Neural crest cell (in vitro differentiated cells): ENCODE results near the gene KPNA2. TPM values are rescaled to one million over a fixed set of nuclear protein-coding genes. Genes with fewer than 3 reads are reported as not detected.
"Not testable (repeated sequence)": the region's sequence is repeated elsewhere in the genome, so short reads cannot be mapped to it uniquely, and the experiment has no call there.

Experiments used
- DNase-seq: peaks from one replicate; pipeline ENCODE4 v3.0.0; 2021; ENCODE audit warnings: low read depth, mixed read lengths, low spot score
- H3K27ac Mint-ChIP-seq: one replicate; pipeline ENCODE4 v1.8.0; 2021; ENCODE audit warnings: mild to moderate bottlenecking, mixed read lengths; ENCODE audit not compliant: unreplicated experiment
- H3K27me3 Mint-ChIP-seq: 2 replicates; pipeline ENCODE4 v1.8.0; 2021; ENCODE audit warnings: low read depth, mild to moderate bottlenecking, mixed read lengths
- H3K36me3 Mint-ChIP-seq: 2 replicates; pipeline ENCODE4 v1.8.0; 2021; ENCODE audit warnings: low read depth, mild to moderate bottlenecking, mixed read lengths
- H3K4me1 Mint-ChIP-seq: 2 replicates; pipeline ENCODE4 v1.8.0; 2021; ENCODE audit warnings: mixed read lengths
- H3K4me3 Mint-ChIP-seq: one replicate; pipeline ENCODE4 v1.8.0; 2021; ENCODE audit warnings: mild to moderate bottlenecking, mixed read lengths
- H3K9me3 Mint-ChIP-seq: 2 replicates; pipeline ENCODE4 v1.8.0; 2021; ENCODE audit warnings: mixed read lengths
- total RNA-seq: library from RNA; stranded (reverse); gene quantifications from 2 replicates; pipeline ENCODE4 v1.2.1, GENCODE V29; 2021
- TF ChIP-seq, protein P1 (sequence below): fragments of 200-600 bp; sonication (generic); conservative IDR thresholded peaks from 2 replicates; pipeline ENCODE4 v1.5.0; 2021; ENCODE audit warnings: antibody characterized with exemption, mild to moderate bottlenecking

The KPNA2 gene
- total RNA-seq, 1 donor from 2014 or later = 376 TPM

DNA sequence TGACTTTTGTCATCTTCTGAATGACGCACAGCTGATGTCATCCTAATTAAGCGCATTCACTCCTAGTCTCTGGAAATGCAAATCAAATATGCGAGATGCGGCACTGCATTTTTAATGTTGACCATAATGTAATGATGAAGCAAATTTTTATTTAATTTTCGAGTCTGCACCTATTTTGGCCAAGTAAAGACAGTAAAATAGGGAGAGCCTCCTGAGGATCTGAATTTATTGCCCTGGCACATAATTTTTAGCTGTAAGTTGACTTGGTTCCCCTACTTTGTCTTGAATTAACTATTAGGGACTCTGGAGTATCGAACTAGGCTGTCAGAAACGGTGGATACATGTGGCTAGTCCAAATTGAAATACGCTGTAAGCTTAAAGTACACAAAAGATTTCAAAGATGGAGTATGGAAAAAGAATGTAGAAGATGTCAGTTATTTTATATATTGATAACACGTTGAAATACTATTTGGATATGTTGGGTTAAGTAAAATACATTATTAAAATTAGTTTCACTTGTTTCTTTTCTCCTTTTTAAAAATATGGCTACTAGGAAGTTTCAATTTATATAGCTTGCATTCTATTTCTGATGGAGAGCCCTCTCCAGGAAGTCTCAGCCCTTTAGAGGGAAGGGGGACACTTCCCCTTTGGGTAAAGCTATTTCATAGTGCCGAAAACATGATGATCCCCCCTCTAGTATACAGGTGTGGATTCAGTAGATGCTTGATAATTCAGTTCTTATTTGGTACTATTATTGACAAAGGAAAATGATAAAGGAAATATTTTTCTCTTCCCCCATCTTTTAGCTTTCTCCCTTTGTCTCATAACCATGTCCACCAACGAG, 991 bp downstream of the KPNA2 start:
- Mint-ChIP-seq H3K36me3 (peaks cover 15% of the 10 kb centered on the region), H3K27ac (peak overlapping the region; percentile 100), H3K4me3 (peak overlapping the region; percentile 99), H3K9me3 (no peaks in the 10 kb centered on the region), H3K27me3 (peaks cover 4% of the 10 kb centered on the region), H3K4me1 (peaks cover 46% of the 10 kb centered on the region)
- DNase-seq = no peak
- TF ChIP-seq, protein P1, sequence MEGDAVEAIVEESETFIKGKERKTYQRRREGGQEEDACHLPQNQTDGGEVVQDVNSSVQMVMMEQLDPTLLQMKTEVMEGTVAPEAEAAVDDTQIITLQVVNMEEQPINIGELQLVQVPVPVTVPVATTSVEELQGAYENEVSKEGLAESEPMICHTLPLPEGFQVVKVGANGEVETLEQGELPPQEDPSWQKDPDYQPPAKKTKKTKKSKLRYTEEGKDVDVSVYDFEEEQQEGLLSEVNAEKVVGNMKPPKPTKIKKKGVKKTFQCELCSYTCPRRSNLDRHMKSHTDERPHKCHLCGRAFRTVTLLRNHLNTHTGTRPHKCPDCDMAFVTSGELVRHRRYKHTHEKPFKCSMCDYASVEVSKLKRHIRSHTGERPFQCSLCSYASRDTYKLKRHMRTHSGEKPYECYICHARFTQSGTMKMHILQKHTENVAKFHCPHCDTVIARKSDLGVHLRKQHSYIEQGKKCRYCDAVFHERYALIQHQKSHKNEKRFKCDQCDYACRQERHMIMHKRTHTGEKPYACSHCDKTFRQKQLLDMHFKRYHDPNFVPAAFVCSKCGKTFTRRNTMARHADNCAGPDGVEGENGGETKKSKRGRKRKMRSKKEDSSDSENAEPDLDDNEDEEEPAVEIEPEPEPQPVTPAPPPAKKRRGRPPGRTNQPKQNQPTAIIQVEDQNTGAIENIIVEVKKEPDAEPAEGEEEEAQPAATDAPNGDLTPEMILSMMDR = no peak

DNA sequence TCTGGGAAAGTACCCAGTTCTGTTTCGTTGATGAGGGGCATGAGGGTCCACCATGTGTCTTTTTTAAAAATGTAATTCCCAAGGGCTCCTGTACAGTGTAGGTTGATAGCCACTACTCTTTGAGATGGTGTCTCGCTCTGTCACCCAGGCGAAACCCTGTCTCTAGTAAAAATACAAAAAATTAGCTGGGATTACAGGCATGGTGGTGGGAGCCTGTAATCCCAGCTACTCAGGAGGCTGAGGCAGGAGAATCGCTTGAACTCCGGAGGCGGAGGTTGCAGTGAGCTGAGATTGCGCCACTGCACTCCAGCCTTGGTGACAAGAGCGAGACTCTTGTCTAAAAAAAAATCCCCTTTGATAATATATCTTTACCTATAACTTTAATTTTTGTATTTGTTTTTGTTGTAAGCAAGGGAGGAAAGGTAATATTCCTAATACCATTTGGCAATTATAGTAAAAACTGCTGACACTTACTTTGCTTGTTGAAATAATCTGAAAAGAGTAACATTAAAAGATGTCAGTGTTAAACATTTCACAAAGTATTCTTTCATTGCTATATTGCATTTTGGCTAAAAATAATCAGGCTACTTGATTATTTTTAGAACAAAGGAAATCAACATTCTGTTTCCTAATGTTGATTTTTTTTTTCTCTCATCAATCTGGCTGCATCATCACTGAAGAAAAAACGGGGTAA, 11.8 kb downstream of the KPNA2 start:
- peaks cover 34% of the 10 kb centered on the region for H3K36me3 Mint-ChIP-seq
- no peak overlapping the region for H3K27ac Mint-ChIP-seq

DNA sequence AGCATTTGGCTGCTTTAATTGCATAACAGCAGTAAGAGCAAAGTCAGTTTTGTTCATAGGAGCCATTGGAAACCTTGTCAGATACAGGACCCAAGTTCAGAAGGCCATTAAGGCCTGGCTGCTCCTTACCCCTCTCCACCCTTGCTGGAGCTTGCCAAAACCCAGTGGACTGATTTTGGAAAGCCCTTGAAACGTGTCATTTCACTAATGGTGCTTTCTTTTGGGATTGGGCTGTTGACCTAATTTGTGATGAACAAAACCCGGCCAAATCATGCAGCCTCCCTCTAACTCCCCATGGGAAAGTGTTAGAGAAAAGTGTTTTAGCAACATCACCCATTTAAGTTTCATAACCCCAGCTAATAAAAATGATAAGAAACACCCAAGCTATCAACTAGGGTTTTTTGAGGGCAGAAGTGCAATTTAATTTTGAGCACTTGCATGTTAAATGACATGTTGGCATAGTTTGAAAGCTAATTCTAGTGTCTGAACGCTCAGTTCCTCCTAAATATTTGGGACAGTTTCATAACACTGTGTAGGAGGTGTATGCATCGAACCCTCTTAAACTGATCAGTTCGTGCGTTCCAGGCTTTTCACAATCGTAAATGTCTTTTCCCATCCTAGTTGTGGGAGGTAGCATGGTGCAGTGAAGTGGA, 12.5 kb downstream of the KPNA2 start:
- not testable (repeated sequence) for H3K4me1 Mint-ChIP-seq, H3K27me3 Mint-ChIP-seq, H3K4me3 Mint-ChIP-seq, DNase-seq, H3K9me3 Mint-ChIP-seq
- Mint-ChIP-seq H3K36me3 (peaks cover 34% of the 10 kb centered on the region), H3K27ac (peak overlapping the region; percentile 37)

More for the DNA sequence above, 11.8 kb downstream of the KPNA2 start:
- TF ChIP-seq, protein P1 = no peak
- Mint-ChIP-seq H3K4me3 (no peak overlapping the region), H3K4me1 (peaks cover 4% of the 10 kb centered on the region), H3K27me3 (no peaks in the 10 kb centered on the region), H3K9me3 (no peaks in the 10 kb centered on the region)
- DNase-seq = no peak

DNA sequence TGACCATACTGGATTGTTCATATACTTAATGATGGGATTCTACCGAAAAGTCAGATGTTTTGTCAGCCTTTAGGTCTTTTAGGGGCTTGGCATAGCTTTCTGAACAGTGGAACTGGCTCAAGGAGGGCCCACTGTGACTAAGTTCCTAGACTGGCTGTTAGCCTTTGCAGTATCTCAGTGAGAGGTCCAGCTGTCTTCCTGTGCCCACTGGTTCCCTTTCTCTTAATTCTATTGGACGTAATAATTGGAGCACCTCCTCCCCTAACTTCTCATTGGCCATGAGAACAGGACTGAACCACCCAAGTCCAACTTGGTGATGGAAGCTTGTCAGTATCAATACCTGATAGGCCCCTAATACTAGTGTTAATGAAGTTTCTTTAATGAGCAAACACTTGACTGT, 13.5 kb downstream of the KPNA2 start:
- no peak overlapping the region for H3K27ac Mint-ChIP-seq
- H3K36me3 Mint-ChIP-seq = peaks cover 28% of the 10 kb centered on the region
- TF ChIP-seq, protein P1 = no peak
- no peaks in the 10 kb centered on the region for H3K4me1 Mint-ChIP-seq
- H3K4me3 Mint-ChIP-seq = no peak overlapping the region
- no peaks in the 10 kb centered on the region for H3K27me3 Mint-ChIP-seq
- H3K9me3 Mint-ChIP-seq = no peaks in the 10 kb centered on the region
- no peak for DNase-seq

DNA sequence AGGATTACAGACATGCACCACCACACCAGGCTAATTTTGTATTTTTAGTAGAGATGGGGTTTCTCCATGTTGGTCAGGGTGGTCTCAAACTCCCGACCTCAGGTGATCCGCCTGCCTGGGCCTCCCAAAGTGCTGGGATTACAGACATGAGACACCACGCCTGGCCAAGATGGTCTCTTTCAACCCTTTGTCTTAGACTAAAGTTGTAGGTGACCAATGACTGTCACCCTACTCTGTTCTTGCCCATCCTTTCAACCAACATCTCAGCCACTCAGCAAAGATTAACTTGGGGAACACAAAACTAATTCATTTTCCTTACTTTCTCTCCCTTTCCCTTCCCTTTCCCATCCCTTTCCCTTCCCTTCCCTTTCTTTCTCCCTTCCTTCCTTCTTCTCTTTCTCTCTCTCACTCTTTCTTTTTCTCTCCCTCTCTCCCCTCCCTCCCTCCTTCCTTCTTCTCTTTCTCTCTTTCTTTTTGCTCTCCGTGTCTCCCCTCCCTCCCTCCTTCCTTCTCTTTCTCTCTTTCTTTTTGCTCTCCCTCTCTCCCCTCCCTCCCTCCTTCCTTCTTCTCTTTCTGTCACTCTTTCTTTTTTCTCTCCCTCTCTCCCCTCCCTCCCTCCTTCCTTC, 14.4 kb downstream of the KPNA2 start:
- DNase-seq, H3K4me3 Mint-ChIP-seq, H3K9me3 Mint-ChIP-seq, H3K4me1 Mint-ChIP-seq, H3K27ac Mint-ChIP-seq, H3K27me3 Mint-ChIP-seq: not testable (repeated sequence)
- peaks cover 23% of the 10 kb centered on the region for H3K36me3 Mint-ChIP-seq

DNA sequence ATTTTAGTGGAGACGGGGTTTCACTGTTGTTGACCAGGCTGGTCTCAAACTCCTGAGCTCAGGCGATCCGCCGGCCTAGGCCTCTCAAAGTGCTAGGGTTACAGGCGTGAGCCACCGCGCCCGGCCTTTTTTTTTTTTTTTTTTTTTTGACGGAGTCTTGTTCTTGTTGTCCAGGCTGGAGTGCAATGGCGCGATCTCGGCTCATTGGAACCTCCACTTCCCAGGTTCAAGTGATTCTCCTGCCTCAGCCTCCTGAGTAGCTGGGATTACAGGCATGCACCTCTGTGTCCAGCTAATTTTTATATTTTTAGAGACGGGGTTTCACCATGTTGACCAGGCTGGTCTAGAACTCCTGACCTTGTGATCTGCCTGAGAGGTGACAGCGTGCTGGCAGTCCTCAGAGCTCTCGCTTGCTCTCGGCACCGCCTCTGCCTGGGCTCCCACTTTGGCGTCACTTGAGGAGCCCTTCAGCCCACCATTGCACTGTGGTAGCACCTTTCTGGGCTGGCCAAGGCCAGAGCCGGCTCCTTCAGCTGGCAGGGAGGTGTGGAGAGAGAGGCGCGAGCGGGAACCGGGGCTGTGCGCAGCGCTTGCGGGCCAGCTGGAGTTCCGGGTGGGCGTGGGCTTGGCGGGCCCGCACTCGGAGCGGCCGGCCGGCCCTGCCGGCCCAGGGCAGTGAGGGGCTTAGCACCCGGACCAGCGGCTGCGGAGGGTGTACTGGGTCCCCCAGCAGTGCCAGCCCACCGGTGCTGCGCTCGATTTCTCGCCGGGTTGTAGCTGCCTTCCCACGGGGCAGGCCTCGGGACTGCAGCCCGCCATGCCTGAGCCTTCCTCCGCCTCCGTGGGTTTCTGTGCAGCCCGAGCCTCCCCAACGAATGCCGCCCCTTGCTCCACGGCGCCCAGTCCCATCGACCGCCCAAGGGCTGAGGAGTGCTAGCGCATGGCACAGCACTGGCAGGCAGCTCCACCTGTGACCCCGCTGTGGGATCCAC, 16.1 kb downstream of the KPNA2 start:
- not testable (repeated sequence) for H3K4me3 Mint-ChIP-seq, H3K4me1 Mint-ChIP-seq, DNase-seq, H3K27ac Mint-ChIP-seq, H3K27me3 Mint-ChIP-seq, H3K9me3 Mint-ChIP-seq
- peaks cover 15% of the 10 kb centered on the region for H3K36me3 Mint-ChIP-seq
